Small intestine (tissue), 7 donors: ENCODE measurements around the gene NR1H2. TPM values are rescaled to one million over a fixed set of nuclear protein-coding genes. Genes with fewer than 3 reads are reported as not detected.
A peak's percentile ranks its signal among the peaks of the same experiment; 100 is the strongest.
"Not testable (repeated sequence)": the region's sequence is repeated elsewhere in the genome, so short reads cannot be mapped to it uniquely, and the experiment has no call there.

Experiments
- DNase-seq, 2 donors: peaks; one replicate each; pipeline versions ENCODE4 v3.0.0 to v3.0.0-alpha.2; 2013
- FAIRE-seq: peaks from 2 replicates; lab custom pipeline; 2012; peaks lifted over from hg19 to GRCh38; lab: Jason Lieb, UNC
- H3K27ac ChIP-seq, 3 donors: one replicate each; pipeline ENCODE4 v1.5.1; 2013; ENCODE audit warnings: low read length in 2 of 3, mild to moderate bottlenecking in 2 of 3, control low read depth in 1 of 3, inconsistent platforms in 1 of 3, low read depth in 1 of 3, moderate library complexity in 1 of 3
- H3K27me3 ChIP-seq, 3 donors: one replicate each; pipeline ENCODE4 v1.6.1; 2013; ENCODE audit warnings: low read length in 3 of 3, inconsistent platforms in 1 of 3; ENCODE audit not compliant: control insufficient read depth in 3 of 3, insufficient read depth in 3 of 3
- H3K36me3 ChIP-seq, 3 donors: one replicate each; pipeline ENCODE4 v1.6.1; 2013; ENCODE audit warnings: low read length in 3 of 3, inconsistent platforms in 1 of 3, low read depth in 1 of 3, mild to moderate bottlenecking in 1 of 3, moderate library complexity in 1 of 3; ENCODE audit not compliant: control insufficient read depth in 3 of 3, insufficient read depth in 2 of 3
- H3K4me1 ChIP-seq, 3 donors: one replicate each; pipeline ENCODE4 v1.6.1; 2013; ENCODE audit warnings: low read length in 2 of 3, inconsistent platforms in 1 of 3, low read depth in 1 of 3, mild to moderate bottlenecking in 1 of 3, moderate library complexity in 1 of 3; ENCODE audit not compliant: control insufficient read depth in 3 of 3, insufficient read depth in 2 of 3
- H3K4me3 ChIP-seq, 3 donors: one replicate each; pipeline ENCODE4 v1.5.1; 2013; ENCODE audit warnings: low read length in 3 of 3, control low read depth in 1 of 3, inconsistent platforms in 1 of 3, low read depth in 1 of 3, mild to moderate bottlenecking in 1 of 3, moderate library complexity in 1 of 3
- H3K9me3 ChIP-seq, 2 donors: one replicate each; pipeline ENCODE4 v1.6.1; 2013; ENCODE audit warnings: low read depth in 1 of 2, low read length in 1 of 2; ENCODE audit not compliant: control insufficient read depth in 2 of 2, insufficient read depth in 1 of 2
- WGBS, 3 donors: extraction: QIAGEN DNeasy Blood & Tissue Kit; methylation state at CpG; one replicate each; pipeline ENCODE4 v1.1.7; 2013; 5-methylcytosine and 5-hydroxymethylcytosine counted together
- polyA plus RNA-seq, 4 donors: library from polyadenylated mRNA; stranded (reverse) in 3 of 4; unstranded in 1 of 4; fragments of 200-250 nt in 3 of 4; fragments of 120-200 nt in 1 of 4; gene quantifications; one replicate each; pipeline versions ENCODE4 v1.2.1 to v1.2.3, GENCODE V29; 2013
- donor health status: healthy with polysubstance abuse.
- donor health status: control.
- donor health status: control.
- donor health status: Bipolar disorder and iron deficiency.
- donor health status: healthy.

Gene NR1H2
- polyA plus RNA-seq, 4 donors = 40.4 to 78.4 (median 62.7) TPM

DNA sequence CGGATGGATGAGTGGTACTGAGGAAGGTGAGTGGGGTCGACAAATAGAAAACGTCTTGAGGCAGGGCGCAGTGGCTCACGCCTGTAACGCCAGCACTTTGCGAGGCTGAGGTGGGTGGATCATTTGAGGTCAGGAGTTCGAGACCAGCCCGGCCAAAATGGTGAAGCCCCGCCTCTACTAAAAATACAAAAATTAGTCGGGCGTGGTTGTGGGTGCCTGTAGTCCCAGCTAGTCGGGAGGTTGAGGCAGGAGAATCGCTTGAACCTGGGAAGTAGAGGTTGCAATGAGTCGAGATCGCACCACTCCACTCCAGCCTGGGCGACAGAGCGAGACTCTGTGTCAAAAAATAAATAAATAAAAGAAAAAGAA lies 46.3 kb upstream of the NR1H2 start:
- peaks cover 0 to 69% (median 23%) of the 10 kb centered on the region in 3 donors for H3K27me3 ChIP-seq
- peak overlapping the region in 1 of 3 donors; percentile 24 for H3K4me3 ChIP-seq
- not testable (repeated sequence) for FAIRE-seq

DNA sequence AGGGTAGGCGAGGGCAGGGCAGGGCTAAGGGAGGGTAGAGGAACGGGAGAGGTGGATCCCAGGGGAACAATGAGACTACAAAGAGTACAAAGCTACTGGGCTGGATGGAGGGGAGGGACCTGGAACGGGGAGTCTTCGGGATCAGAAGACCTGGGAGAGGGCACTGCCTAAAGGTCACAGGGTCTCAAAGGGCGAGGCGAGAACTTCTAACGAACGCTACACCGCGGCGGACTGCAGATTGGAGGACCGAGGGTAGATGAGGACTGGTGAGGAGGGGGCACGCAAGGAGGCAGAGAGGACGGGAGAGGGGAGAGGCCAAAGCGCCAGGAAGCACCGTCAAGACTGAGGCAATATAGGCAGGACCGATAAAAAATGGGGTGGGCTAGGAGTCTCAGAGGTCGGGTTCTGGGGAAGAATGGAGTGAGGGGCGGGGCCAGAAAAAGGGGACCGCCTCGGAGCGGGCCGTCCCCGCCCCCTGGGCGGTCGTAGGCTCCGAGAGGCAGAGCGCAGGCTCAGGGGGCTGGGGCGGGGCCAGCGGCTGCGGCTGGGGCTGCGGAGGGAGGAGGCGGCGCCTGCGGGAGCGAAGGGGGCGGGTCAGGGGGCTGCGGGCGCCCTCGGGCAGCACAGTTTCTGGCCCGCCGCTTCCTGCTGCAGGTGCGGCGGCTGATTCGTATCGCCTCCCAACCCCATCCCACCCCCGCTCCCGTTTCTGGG lies 45.7 kb upstream of the NR1H2 start:
- Histone ChIP-seq H3K4me3 (peak overlapping the region in 1 of 3 donors; percentile 34), H3K27ac (no peak overlapping the region), H3K4me1 (peaks cover 3 to 47% (median 3%) of the 10 kb centered on the region in 3 donors), H3K27me3 (peaks cover 0 to 69% (median 23%) of the 10 kb centered on the region in 3 donors), H3K36me3 (no peaks in the 10 kb centered on the region), H3K9me3 (peaks cover 0 to 5% of the 10 kb centered on the region in 2 donors)
- 2 to 4% (median 4%) methylated on average over 33 to 48 of the region's 48 CpGs for WGBS, 3 donors
- FAIRE-seq = no peak
- DNase-seq = peak; percentile 56 to 84

More for the DNA sequence above, 46.3 kb upstream of the NR1H2 start:
- not testable (repeated sequence) for DNase-seq, H3K9me3 ChIP-seq, H3K36me3 ChIP-seq
- Histone ChIP-seq H3K27ac (peak overlapping the region in 2 of 3 donors; percentile 35 to 47), H3K4me1 (peaks cover 3 to 52% (median 3%) of the 10 kb centered on the region in 3 donors)
- WGBS, 3 donors = 12 to 22% (median 21%) methylated on average over 18 of the region's 18 CpGs

DNA sequence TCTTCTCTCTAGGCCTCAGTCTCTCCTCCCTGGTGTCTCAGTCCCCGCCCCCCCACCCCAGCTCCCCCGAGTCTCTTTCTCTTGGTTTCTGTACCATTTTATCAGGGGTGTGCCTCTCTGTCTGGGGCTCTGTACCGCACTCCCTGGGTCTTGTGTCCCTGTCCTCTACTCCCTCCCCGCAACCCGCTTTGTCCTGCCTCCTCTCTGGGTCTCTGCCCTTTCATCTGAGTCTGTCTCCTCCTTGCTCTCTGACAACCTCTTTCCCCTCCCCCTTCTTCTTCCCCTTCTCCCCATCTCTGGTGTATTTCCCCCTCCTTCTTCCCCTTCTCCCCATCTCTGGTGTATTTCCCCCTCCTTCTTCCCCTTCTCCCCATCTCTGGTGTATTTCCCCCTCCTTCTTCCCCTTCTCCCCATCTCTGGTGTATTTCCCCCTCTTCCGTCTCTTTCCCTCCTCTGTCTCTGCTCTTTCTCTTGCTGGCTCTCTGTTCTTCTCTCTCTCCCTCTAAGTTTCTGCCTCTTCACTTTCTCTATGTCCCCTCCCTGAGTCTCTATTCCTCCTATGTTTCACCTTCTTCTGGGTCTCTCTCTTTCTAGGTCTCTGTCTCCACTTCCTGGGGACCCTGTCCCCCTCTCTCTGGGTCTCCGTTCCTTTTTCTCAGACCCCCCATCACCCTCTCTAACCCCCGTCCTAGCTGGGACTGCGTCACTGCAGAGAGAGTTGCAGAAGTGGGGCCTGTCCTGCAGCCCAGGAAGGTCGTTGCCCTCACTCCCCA lies 44.9 kb upstream of the NR1H2 start:
- peak overlapping the region in 1 of 3 donors; percentile 34 for H3K4me3 ChIP-seq
- 13 to 20% (median 14%) methylated on average over 8 to 10 of the region's 10 CpGs for WGBS, 3 donors
- H3K27me3 ChIP-seq = peaks cover 0 to 61% (median 21%) of the 10 kb centered on the region in 3 donors
- DNase-seq (no peak), FAIRE-seq (no peak)
- H3K9me3 ChIP-seq = peaks cover 0 to 5% of the 10 kb centered on the region in 2 donors
- H3K36me3 ChIP-seq = no peaks in the 10 kb centered on the region
- peaks cover 0 to 41% (median 3%) of the 10 kb centered on the region in 3 donors for H3K4me1 ChIP-seq
- H3K27ac ChIP-seq = no peak overlapping the region

DNA sequence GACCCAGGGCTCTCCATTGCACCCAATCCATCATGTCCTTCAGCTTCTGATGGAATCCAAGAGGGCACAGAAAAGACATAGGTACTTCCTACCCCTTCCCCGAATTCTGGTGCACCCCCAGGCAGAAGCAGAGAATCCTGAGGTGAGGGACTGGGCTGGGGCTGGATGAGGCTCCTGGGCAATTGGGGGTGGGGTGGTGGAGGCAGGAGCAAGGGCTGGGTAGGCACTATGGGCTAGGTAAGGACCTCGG lies 44.3 kb upstream of the NR1H2 start:
- peaks cover 0 to 56% (median 23%) of the 10 kb centered on the region in 3 donors for H3K27me3 ChIP-seq
- H3K27ac ChIP-seq = no peak overlapping the region
- no peak for FAIRE-seq
- H3K36me3 ChIP-seq = no peaks in the 10 kb centered on the region
- peaks cover 0 to 5% of the 10 kb centered on the region in 2 donors for H3K9me3 ChIP-seq
- DNase-seq = no peak
- WGBS, 3 donors = 3 to 18% (median 11%) methylated on average over 2 of the region's 2 CpGs
- peaks cover 0 to 41% (median 3%) of the 10 kb centered on the region in 3 donors for H3K4me1 ChIP-seq
- no peak overlapping the region for H3K4me3 ChIP-seq

DNA sequence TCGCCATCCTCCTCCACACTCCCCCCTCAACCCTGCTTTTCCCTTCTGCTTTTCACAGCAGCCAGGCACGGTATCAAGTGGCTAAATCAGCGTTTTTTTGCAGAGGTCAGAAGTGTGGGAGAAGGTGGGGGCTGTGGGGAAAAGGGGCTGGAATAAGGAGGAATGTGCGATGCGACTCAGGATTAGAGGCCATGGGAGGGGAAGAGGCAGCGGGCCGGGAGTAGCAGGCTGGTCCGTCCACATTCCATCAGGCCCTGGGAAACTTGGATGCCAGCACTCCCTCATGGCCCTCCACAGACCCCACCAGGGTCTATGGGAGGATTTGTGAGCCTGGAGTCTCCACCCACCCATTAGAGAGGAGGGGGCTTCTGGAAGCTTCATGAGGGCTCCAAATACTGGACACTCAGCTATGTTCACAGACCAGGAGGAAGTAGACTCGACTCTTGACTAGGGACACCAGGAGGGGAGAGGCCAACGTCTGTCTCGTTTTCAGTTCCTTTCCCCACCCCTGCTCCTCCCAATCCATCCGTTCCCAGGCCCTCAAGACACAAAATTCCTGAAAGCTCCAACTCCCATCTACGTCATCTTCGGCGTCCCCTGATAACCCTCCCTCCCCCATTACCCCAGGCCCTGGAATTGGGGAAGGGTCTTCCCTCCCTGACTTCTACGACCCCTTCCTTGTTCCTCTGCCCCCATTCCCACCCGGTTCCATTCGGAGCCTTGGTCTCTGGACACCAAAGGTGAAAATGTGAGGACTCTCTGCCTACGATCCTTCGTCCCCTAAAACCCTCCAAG lies 43.8 kb upstream of the NR1H2 start:
- no peak overlapping the region for H3K27ac ChIP-seq
- 4 to 13% (median 9%) methylated on average over 20 of the region's 20 CpGs for WGBS, 3 donors
- H3K9me3 ChIP-seq = peaks cover 0 to 5% of the 10 kb centered on the region in 2 donors
- peaks cover 0 to 51% (median 18%) of the 10 kb centered on the region in 3 donors for H3K27me3 ChIP-seq
- FAIRE-seq (no peak), DNase-seq (no peak)
- peak overlapping the region in 1 of 3 donors; percentile 51 for H3K4me3 ChIP-seq
- peaks cover 0 to 41% (median 3%) of the 10 kb centered on the region in 3 donors for H3K4me1 ChIP-seq
- H3K36me3 ChIP-seq = no peaks in the 10 kb centered on the region

DNA sequence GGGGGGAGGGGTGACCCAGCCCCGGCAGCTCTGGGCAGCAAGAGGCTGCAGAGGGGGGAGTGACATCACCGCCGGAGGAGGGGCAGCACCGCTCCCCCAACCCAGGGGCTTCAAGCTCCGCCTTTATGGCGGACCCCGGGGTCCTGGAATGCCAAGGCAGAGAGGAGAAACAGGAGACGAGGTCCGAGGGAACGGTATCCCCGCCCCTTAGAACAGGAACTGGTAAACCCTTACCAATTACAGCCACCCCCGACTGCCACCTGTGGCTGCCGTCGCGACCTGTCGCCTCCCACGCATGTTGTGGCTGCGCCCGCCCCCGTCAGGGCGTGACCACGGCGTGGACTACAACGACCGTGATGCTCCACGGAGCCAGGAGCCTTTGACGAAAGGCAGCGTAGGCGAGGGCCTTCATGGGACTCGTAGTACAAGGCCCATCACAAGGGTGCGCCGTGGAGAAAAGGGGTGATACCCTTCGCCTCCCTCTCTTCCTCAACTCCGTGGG lies 43.0 kb upstream of the NR1H2 start:
- FAIRE-seq (no peak), DNase-seq (peak in 1 of 2 donors; percentile 90)
- H3K9me3 ChIP-seq = peaks cover 0 to 5% of the 10 kb centered on the region in 2 donors
- peaks cover 0 to 41% (median 3%) of the 10 kb centered on the region in 3 donors for H3K4me1 ChIP-seq
- peak overlapping the region in 2 of 3 donors; percentile 17 to 50 for H3K27ac ChIP-seq
- H3K4me3 ChIP-seq = peak overlapping the region in 2 of 3 donors; percentile 18 to 51
- H3K27me3 ChIP-seq = peaks cover 0 to 44% (median 14%) of the 10 kb centered on the region in 3 donors
- H3K36me3 ChIP-seq = no peaks in the 10 kb centered on the region
- 0 to 1% (median 1%) methylated on average over 32 to 34 of the region's 34 CpGs for WGBS, 3 donors

DNA sequence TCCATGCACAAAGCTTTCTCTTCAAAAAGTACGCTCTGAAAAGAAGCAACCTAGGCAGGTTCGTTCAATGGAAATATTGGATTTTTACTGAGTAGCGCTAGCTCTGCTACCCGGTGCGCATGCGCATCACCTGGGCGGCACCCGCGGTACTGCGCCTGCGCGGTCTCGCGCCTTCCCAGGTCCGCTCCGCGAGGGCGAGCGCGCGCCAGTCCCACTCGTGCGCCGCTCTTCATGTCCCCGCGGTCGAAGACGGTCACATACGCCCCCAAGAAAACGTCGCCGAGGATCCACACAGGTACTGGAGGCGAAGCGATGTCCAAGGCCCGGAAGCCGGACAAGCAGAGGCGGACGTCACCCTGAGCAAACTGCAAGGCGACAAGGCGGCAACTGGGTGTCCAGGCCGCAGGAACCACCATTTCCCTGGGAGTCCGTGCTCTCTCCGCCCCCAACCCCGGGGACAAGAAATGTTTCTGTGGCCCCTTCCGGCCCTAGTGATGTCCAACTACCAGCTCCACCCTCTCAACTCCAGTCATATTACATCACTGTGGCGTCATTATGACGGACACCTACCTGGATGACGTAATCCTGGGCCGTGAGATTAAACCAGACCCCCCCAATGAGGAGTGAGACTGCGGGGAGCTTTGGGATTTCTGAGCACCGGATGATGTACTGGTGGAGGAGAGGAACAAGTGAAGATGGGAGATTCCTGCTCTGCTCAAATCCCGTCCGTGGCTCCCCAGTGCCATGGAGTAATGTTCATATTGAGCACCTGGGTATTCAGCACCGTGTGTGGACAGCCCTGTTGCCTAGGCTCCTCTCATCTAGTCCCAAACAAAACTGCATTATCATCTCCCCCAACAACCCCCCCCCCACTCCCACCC lies 42.3 kb upstream of the NR1H2 start:
- DNase-seq (peak; percentile 85 to 96), FAIRE-seq (no peak)
- Histone ChIP-seq H3K4me1 (peaks cover 0 to 41% (median 3%) of the 10 kb centered on the region in 3 donors), H3K4me3 (peak overlapping the region in 2 of 3 donors; percentile 18 to 51), H3K27ac (peak overlapping the region in 2 of 3 donors; percentile 17 to 50), H3K27me3 (peaks cover 0 to 42% (median 14%) of the 10 kb centered on the region in 3 donors), H3K9me3 (peaks cover 0 to 5% of the 10 kb centered on the region in 2 donors), H3K36me3 (no peaks in the 10 kb centered on the region)
- WGBS, 3 donors = 11 to 13% (median 12%) methylated on average over 54 of the region's 54 CpGs
